DMS114 treated with DMSO at 0.1 percent for 48 hours (cell line): ENCODE results near the gene BMP4.
"Not testable (repeated sequence)": the region's sequence is repeated elsewhere in the genome, so short reads cannot be mapped to it uniquely, and the experiment has no call there.

Experiments used
- DNase-seq: peaks from one replicate; lab custom pipeline; 2025; ENCODE audit not compliant: unreplicated experiment; lab: John Stamatoyannopoulos, UW

The BMP4 gene

GRCh38 chr14:53956427-53957201 is at the start of gene BMP4:
Gene BMP4 (minus strand): TSS chr14:53956825. CDS start chr14:53952222, 4,603 bp downstream.
- no peak for DNase-seq

GRCh38 chr14:54003064-54003463 is 46.4 kb upstream of the BMP4 start:
- DNase-seq = no peak

DNA sequence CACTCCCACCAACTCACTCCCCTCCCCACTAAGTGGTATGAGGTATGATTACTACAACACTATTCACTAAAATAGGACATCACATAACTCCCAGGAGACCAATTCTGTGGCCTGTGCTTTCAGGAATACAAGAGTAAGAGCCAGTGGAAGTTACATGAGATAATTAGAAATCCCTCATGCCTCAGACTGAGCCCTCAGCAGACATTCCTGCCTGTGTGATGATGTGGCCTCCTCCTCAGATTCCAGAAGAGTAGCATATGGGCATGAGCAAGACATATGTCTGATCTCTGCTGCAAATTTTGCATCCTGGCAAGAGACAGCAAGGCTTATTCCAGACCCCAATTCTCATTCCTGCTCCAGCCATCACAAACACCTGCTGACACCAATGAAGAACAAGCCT is 46.0 kb upstream of the BMP4 start:
- no peak for DNase-seq

DNA sequence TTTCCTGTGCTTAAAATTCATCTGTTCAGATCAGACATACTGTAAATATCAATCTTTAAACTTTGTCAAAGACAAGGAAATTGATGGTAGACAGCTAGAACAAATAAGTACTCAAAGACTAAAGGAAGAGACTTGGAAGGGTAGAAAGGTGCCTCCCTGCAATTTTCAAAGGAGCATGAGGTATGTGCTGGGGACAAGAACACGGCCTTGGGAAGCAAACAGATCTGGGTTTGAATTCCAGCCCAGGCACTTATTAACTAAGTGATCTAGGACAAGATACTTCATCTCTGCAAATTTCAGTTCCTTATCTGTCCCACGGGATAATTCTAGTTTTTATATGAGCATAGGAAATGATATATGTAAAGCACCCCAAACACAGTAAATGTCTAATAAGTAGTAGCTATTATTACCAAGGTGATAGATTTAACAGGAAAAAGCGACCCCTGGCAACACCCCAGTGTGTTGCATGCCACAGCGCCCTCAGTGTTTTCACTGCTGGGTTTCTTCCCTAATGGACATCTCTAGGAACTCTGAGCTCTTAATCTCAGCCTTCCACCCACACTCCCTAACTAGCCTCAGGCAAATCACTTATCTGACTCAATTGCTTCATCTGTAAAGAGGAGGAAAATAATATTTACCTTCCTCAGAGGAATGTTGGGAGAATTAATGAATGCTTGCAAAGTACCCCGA is 44.7 kb upstream of the BMP4 start:
- DNase-seq = no peak

GRCh38 chr14:54000341-54000811 is 43.8 kb upstream of the BMP4 start:
- DNase-seq = no peak

GRCh38 chr14:53999061-53999488 is 42.5 kb upstream of the BMP4 start:
- no peak for DNase-seq

- no peak for DNase-seq
These were observed 39.4 kb upstream of the BMP4 start for GRCh38 chr14:53996041-53996440.

GRCh38 chr14:53993920-53994607 is 37.4 kb upstream of the BMP4 start:
- no peak for DNase-seq

- no peak for DNase-seq
These were observed 34.4 kb upstream of the BMP4 start for GRCh38 chr14:53990978-53991377.

- not testable (repeated sequence) for DNase-seq
These were observed 30.1 kb upstream of the BMP4 start for GRCh38 chr14:53986718-53987117.

DNA sequence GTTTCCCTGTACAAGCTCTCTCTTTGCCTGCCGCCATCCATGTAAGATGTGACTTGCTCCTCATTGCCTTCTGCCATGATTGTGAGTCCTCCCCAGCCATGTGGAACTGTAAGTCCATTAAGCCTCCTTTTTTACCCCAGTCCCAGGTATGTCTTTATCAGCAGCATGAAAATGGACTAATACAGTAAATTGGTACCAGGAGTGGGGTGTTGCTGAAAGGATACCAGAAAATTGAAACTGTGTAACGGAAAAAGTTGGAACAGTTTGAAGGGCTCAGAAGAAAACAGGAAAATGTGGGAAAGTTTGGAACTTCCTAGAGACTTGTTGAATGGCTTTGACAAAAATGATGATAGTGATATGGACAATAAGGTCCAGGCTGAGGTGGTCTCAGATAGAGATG is 28.3 kb upstream of the BMP4 start:
- DNase-seq = not testable (repeated sequence)

DNA sequence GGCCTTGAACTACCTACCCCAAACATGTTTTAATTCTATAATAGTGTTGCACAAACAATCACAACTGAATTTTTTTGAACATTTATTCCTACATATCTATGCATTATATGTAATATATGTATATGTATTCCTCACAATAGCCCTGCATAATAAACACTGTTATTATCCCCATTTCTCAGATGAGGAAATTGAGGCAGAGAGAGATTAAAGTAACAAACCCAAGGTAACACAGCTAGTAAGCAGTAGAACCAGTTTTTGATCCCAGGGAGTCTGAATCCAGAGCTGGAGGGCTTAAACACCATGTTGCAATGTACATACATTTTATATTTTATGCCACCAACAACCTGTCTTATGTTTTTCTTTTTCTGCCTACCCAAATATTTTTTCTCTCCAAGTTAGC is 26.5 kb upstream of the BMP4 start:
- DNase-seq = no peak

DNA sequence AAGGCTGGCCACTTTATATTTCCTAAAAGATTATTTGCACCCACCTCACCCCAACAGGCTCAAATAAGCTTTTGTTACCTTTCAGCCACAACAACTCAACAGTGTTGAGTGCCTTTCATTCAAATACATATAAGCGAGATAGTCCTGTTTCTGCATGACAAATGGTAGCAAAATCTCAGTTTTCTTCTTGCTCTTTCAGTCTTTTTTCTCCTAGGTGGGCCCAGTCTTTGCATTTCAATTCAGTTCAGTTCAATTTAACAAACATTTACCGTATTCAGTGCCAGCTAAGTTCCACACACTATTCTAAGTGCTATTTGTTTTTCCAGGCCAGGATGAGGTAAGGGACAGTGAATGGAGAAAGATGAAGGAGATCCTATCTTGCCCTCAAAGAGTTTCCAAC is 25.9 kb upstream of the BMP4 start:
- DNase-seq = no peak

DNA sequence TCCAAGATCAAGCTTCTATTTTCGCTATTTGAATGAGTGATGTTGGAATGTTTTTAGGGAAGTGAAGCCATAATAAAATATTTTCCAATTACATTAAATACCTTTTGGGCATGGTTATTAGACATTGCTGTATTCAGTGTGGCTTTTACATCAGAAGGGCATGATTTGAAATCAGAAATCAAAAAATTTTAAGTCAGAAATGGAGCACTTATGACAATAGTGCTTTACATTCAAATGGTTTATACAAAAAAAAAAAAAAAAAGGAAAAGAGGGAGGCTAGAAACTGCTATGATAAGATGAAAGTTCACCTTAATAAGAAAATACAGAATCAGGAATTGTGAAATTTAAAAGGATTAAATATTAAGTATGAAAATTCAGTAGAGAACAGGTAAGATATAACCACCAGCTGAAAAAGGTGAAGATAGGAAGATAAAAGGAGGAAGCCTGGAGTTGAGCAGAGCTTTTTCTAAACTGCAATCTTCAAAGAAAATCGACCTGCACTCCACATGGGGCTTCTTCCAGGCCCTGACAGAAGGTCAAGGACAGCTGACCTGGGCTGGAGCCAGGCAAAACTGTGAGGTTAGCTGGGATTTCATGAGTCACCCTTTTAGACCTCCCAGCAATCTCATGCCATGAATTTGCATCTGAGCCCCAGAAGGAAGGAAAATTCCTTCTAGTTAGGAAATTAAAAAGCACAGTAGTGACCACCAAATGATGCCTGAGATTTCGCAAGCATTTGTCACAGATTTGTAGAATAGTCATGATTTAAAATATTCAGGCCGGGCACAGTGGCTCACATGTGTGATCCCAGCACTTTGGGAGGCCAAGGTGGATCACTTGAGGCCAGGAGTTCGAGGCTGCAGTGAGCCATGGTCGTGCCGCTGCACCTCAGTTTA is 23.4 kb upstream of the BMP4 start:
- DNase-seq = no peak

DNA sequence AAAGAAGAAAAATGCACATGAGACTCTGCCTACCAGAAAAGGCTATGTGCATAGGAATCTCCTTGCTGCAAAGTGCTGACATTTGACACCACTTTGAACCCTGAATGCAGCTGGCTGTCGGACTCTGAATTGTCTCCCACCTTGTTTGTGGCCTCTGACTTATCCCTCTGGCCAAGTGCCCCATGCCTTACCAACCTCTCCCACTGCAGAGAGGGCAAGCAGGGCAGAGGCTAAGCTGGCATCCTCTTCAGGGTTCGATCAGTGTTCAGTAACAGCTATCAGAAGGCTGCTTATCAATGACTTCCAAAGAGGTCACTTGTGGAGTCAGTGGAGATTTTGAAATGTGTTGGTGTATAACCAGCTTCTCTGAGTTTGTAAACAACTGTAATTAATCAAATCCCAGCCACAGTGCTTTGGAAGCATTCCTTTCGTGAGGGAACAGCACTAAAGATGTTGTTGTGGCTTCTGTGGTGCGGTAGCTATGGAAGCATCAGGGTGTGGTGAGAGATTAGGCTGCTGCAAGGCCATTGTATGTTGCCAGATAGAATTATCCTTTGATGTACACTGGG is 22.6 kb upstream of the BMP4 start:
- DNase-seq = no peak

DNA sequence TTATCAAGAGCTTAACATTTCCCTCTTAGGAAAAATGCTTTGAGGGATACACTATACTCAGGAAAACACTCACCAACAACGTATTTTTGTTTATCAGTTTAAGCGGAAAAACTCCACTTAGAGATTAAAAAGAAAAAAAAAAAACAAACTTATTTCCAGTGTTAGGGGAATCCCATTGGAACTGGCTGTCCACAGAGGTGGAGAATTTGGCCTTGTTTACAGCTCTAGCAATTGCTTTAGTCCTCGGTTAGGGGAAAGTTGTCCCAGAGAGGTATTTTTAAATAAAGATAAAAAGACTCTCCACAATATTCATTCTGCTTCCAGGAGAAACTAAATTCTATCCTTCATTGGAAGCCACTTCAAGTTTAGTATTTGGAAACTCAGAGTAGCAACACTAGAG is 21.6 kb upstream of the BMP4 start:
- DNase-seq = no peak

GRCh38 chr14:53975444-53975843 is 18.8 kb upstream of the BMP4 start:
- DNase-seq = no peak

DNA sequence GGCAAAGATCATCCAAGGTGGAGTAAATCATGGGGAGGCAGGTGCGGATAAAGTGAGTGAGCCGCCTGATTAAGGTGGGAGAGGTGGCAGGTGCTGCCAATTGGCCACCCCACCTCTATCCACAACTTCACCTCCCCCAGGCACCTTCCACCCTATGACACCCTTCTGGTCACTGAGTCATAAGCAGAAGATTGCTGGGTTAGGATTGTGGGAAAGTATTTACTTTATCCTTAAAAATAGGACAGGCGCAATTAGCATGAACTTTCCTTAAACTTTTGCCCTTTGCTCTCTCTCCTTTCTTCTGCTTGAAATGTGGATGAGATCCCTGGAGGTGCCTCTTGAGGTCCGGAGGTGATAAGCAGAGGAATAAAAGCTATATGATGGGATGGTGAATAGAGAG is 14.9 kb upstream of the BMP4 start:
- no peak for DNase-seq

DNA sequence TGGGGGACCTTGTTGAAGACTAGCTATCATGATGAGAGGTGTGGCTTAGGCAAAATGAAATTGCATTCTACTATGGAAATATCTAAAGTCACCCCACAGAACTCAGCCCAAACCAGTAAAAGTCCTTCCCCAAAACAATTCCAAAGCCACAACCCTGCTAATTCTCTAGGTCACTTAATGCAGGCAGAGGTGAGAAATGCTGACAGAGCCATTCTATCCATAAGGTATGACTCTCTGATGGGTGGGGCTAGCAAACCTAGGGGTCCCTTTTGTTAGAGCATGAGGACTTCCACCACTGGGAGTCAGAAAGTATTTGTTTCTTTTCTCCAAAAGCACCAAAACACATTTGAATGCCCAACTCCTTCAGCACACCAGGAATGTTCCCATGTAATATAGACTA is 12.7 kb upstream of the BMP4 start:
- DNase-seq = no peak

DNA sequence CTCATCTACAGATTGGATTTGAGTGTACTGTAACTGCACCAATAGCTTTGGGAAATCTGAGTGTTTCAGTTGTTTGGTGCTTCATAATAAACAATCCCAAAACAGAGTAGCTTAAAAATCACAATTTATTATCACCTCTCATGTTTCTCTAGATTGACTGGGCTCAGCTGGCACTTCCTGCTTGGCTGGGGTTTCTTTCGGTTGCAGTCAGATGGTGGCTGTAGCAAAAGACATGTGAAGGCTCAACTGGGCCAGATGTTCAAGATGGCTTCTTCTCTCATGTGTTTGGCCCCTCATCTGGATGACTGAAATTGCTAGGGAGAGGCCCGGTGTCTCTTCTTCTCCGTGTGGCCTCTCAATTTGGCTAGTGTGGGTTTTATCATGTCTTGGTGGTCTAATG is 12.1 kb upstream of the BMP4 start:
- no peak for DNase-seq

DNA sequence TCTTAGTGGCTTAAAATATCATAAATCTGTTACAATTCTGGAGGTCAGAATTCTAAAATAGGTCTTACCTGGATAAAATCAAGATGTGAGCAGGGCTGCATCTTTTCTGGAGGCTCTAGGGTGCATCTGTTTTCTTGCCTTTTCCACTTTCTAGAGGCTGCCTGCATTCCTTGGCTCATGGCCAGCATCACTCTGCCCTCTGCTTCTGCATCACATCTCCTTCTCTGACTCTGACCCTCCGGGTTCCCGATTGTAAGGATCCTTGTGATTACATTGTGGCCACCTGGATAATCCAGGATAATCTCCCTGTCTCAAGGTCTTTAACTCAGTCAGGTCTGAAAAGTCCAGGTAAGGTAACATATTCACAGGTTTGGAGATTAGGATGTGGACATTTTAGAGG is 11.0 kb upstream of the BMP4 start:
- no peak for DNase-seq
